ENCODE measurements around the gene PPP2R5E. TPM values are rescaled to one million over a fixed set of nuclear protein-coding genes. Genes with fewer than 3 reads are reported as not detected.

The PPP2R5E gene
- total and polyA plus RNA-seq, 9 of the 15 experiments (the other 6 are each of a cell fraction or from before 2014, with no cell fraction given): 4.2 to 30.3 (median 11.0) TPM

DNA sequence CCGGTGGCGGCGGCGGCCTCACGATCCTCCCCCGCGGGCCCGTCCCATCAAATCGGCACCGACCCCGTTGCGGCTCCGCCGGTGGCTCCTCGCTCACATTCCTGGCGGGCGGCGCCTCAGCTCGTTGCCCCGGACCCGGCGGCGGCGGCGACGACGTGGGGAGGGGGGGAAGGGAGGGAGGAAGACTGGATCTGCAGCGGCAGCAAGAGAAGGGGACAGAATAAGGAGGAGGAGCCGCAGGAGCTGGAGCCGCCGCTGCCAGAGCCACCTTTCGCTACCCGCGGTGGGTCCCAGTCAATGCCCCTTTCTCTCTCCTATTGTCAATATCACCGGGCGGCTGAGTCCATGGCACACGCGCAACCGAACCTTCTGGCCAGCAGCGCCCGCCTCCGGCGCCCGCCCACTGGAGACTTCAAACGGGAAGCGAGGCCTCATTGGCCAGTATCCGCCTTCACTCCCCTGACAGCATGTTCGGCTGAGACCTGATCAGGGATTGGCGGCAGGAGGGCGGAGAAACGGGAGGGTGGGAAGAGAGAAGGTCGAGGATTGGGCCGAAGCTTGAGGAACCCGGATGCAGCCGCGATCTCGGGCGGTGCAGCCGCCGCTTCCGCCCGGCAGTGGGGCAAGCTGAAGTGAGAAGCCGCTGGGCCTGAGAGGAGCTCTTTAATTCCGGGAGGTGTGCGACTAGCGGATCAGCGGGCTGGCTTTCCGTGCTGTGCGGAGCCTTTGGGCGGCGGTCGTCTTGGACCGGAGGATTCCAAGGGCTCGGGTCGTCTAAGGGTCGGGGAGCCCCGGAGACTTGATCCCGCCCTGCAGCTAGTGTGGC lies at the start of gene PPP2R5E (continued):
- TF ChIP-seq ELF1 (tag; IDR thresholded peaks at IDR 0.05) (peak; percentile 92), SIN3A (IDR thresholded peaks at IDR 0.05; ENCODE audit: borderline replicate concordance in 2 of 2, control insufficient read depth in 1 of 2, low read depth in 2 of 2, low read length in 2 of 2) (peak in 1 of 2 experiments; percentile 24; a peak in 2 of 4 replicates), ZNF280B (CRISPR knock-in tag; IDR thresholded peaks at IDR 0.05) (no peak), MAFG (tag; conservative IDR thresholded peaks at IDR 0.05) (no peak), CEBPG (CRISPR knock-in tag; IDR thresholded peaks at IDR 0.05) (no peak), CEBPG (tag; conservative IDR thresholded peaks at IDR 0.05 in 1 of 2, IDR thresholded peaks at IDR 0.05 in 1 of 2) (no peak), MNT (conservative IDR thresholded peaks at IDR 0.05) (peak; percentile 68 to 85; a peak in 3 of 4 replicates), HNRNPL (IDR thresholded peaks at IDR 0.05; ENCODE audit: low read depth, low read length) (no peak), KDM1A (IDR thresholded peaks at IDR 0.05) (no peak), TCF7 (IDR thresholded peaks at IDR 0.05; ENCODE audit: borderline replicate concordance) (no peak), POLR2H (tag; IDR thresholded peaks at IDR 0.05; ENCODE audit: low read depth) (peak; percentile 44; the same call in 1 of the 2 replicates), DMBX1 (CRISPR knock-in tag; IDR thresholded peaks at IDR 0.05; ENCODE audit: borderline replicate concordance) (no peak), ETV6 (IDR thresholded peaks at IDR 0.05; ENCODE audit: borderline replicate concordance in 1 of 2, low read depth in 2 of 2, low read length in 1 of 2) (no peak), ETV6 (CRISPR knock-in tag; IDR thresholded peaks at IDR 0.05; ENCODE audit: borderline replicate concordance) (no peak), SPI1 (IDR thresholded peaks at IDR 0.05; ENCODE audit: borderline replicate concordance, low read depth, low read length) (0 out of 2 replicates have a peak, but pooled peaks have one; percentile 11), NEUROD1 (IDR thresholded peaks at IDR 0.05; ENCODE audit: borderline replicate concordance, low read depth, low read length, partially characterized antibody) (peak; percentile 91), ZBTB43 (CRISPR knock-in tag; IDR thresholded peaks at IDR 0.05) (no peak), FOXJ2 (tag; IDR thresholded peaks at IDR 0.05) (no peak), SIN3B (IDR thresholded peaks at IDR 0.05; ENCODE audit: low read depth) (0 out of 2 replicates have a peak, but pooled peaks have one; percentile 26)
- TF ChIP-seq, protein P1, sequence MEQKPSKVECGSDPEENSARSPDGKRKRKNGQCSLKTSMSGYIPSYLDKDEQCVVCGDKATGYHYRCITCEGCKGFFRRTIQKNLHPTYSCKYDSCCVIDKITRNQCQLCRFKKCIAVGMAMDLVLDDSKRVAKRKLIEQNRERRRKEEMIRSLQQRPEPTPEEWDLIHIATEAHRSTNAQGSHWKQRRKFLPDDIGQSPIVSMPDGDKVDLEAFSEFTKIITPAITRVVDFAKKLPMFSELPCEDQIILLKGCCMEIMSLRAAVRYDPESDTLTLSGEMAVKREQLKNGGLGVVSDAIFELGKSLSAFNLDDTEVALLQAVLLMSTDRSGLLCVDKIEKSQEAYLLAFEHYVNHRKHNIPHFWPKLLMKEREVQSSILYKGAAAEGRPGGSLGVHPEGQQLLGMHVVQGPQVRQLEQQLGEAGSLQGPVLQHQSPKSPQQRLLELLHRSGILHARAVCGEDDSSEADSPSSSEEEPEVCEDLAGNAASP (IDR thresholded peaks at IDR 0.05): no peak
